H9 (cell line): ENCODE data around the gene POLD3. TPM values are rescaled to one million over a fixed set of nuclear protein-coding genes. Genes with fewer than 3 reads are reported as not detected.

Experiments
- DNase-seq: peaks from one replicate; pipeline ENCODE4 v3.0.0-alpha.2; 2017
- H2AFZ ChIP-seq: one replicate; pipeline ENCODE4 v1.6.1; 2013; ENCODE audit warnings: mild to moderate bottlenecking, low read length, control low read depth, moderate library complexity
- H2AK5ac ChIP-seq: 2 replicates; pipeline ENCODE4 v1.6.1; 2013; ENCODE audit warnings: low read length, control low read depth, mixed read lengths; ENCODE audit not compliant: insufficient read length
- H2BK120ac ChIP-seq: one replicate; pipeline ENCODE4 v1.6.1; 2013; ENCODE audit warnings: low read depth, mild to moderate bottlenecking, low read length, control low read depth, inconsistent platforms; ENCODE audit not compliant: poor library complexity, severe bottlenecking
- H2BK12ac ChIP-seq: 2 replicates; pipeline ENCODE4 v1.6.1; 2013; ENCODE audit warnings: low read length, control low read depth, mixed read lengths, low read depth; ENCODE audit not compliant: insufficient read length
- H2BK15ac ChIP-seq: 2 replicates; pipeline ENCODE4 v1.6.1; 2013; ENCODE audit warnings: low read depth, low read length, control low read depth
- H2BK20ac ChIP-seq: one replicate; pipeline ENCODE4 v1.6.1; 2013; ENCODE audit warnings: low read depth, mild to moderate bottlenecking, low read length, control low read depth, inconsistent platforms; ENCODE audit not compliant: poor library complexity, severe bottlenecking
- H2BK5ac ChIP-seq: 2 replicates; pipeline ENCODE4 v1.6.1; 2013; ENCODE audit warnings: low read length, control low read depth, mixed read lengths; ENCODE audit not compliant: insufficient read length
- H3K14ac ChIP-seq: 2 replicates; pipeline ENCODE4 v1.6.1; 2013; ENCODE audit warnings: low read length, control low read depth; ENCODE audit not compliant: insufficient read depth
- H3K18ac ChIP-seq: 2 replicates; pipeline ENCODE4 v1.6.1; 2013; ENCODE audit warnings: low read depth, mild to moderate bottlenecking, mixed read lengths, low read length, control low read depth; ENCODE audit not compliant: insufficient read length
- H3K23ac ChIP-seq: 2 replicates; pipeline ENCODE4 v1.6.1; 2013; ENCODE audit warnings: low read length, control low read depth, mixed read lengths, low read depth; ENCODE audit not compliant: insufficient read length
- H3K23me2 ChIP-seq: 2 replicates; pipeline ENCODE4 v1.6.1; 2013; ENCODE audit warnings: low read depth, mild to moderate bottlenecking, mixed read lengths, low read length, control low read depth; ENCODE audit not compliant: insufficient read length, poor library complexity, severe bottlenecking
- H3K27ac ChIP-seq: 2 replicates; pipeline ENCODE4 v1.5.1; 2013; ENCODE audit warnings: low read length, control low read depth, mixed read lengths, low read depth; ENCODE audit not compliant: insufficient read length
- H3K27me3 ChIP-seq: 2 replicates; pipeline ENCODE4 v1.6.1; 2013; ENCODE audit warnings: low read length, control low read depth, inconsistent platforms; ENCODE audit not compliant: insufficient read depth
- H3K4ac ChIP-seq: 2 replicates; pipeline ENCODE4 v1.6.1; 2013; ENCODE audit warnings: low read depth, mild to moderate bottlenecking, control low read depth, inconsistent platforms, low read length, moderate library complexity
- H3K4me1 ChIP-seq: 2 replicates; pipeline ENCODE4 v1.6.1; 2013; ENCODE audit warnings: low read length, control low read depth, inconsistent platforms; ENCODE audit not compliant: insufficient read depth
- H3K4me2 ChIP-seq: 2 replicates; pipeline ENCODE4 v1.6.1; 2013; ENCODE audit warnings: low read length, control low read depth, mixed read lengths; ENCODE audit not compliant: insufficient read length, insufficient read depth
- H3K56ac ChIP-seq: 2 replicates; pipeline ENCODE4 v1.6.1; 2013; ENCODE audit warnings: low read depth, mild to moderate bottlenecking, mixed read lengths, low read length, control low read depth; ENCODE audit not compliant: insufficient read length
- H3K79me1 ChIP-seq: 2 replicates; pipeline ENCODE4 v1.6.1; 2013; ENCODE audit warnings: low read depth, mild to moderate bottlenecking, moderate library complexity, low read length, control low read depth, inconsistent platforms; ENCODE audit not compliant: insufficient read depth, poor library complexity, severe bottlenecking
- H3K79me2 ChIP-seq: 2 replicates; pipeline ENCODE4 v1.6.1; 2013; ENCODE audit warnings: low read length, control low read depth, inconsistent platforms; ENCODE audit not compliant: insufficient read depth
- H3K9ac ChIP-seq: 2 replicates; pipeline ENCODE4 v1.6.1; 2013; ENCODE audit warnings: low read length, control low read depth, mixed read lengths; ENCODE audit not compliant: insufficient read length; ENCODE audit errors: extremely low read depth
- H3K9me3 ChIP-seq: one replicate; pipeline ENCODE4 v1.6.1; 2013; ENCODE audit warnings: low read depth, low read length, inconsistent platforms; ENCODE audit not compliant: control insufficient read depth
- H3T11ph ChIP-seq: one replicate; pipeline ENCODE4 v1.6.1; 2013; ENCODE audit warnings: mild to moderate bottlenecking, low read length, control low read depth, inconsistent platforms
- H4K20me1 ChIP-seq: one replicate; pipeline ENCODE4 v1.6.1; 2013; ENCODE audit not compliant: control insufficient read depth, insufficient read length, insufficient read depth
- H4K5ac ChIP-seq: 2 replicates; pipeline ENCODE4 v1.6.1; 2013; ENCODE audit warnings: low read depth, mild to moderate bottlenecking, mixed read lengths, low read length, control low read depth; ENCODE audit not compliant: insufficient read length
- H4K8ac ChIP-seq: replicated peaks from 2 replicates; pipeline ENCODE4 v1.6.1; 2013; ENCODE audit warnings: low read length, control low read depth, mixed read lengths, low read depth; ENCODE audit not compliant: insufficient read length
- H4K91ac ChIP-seq: 2 replicates; pipeline ENCODE4 v1.6.1; 2013; ENCODE audit warnings: low read depth, mild to moderate bottlenecking, moderate library complexity, mixed read lengths, low read length, control low read depth; ENCODE audit not compliant: insufficient read length
- H3K27ac Mint-ChIP-seq, 3 experiments: 2 replicates in 2 of 3; 3 replicates in 1 of 3; pipeline ENCODE4 v1.8.0; 2020 to 2021; ENCODE audit warnings: mixed read lengths in 3 of 3, mild to moderate bottlenecking in 1 of 3, moderate library complexity in 1 of 3
- H3K27me3 Mint-ChIP-seq: 2 replicates; pipeline ENCODE4 v1.8.0; 2021; ENCODE audit warnings: low read depth, mild to moderate bottlenecking, moderate library complexity, mixed read lengths
- H3K36me3 Mint-ChIP-seq, 3 experiments: 2 replicates in 2 of 3; 3 replicates in 1 of 3; pipeline ENCODE4 v1.8.0; 2020 to 2021; ENCODE audit warnings: low read depth in 3 of 3, mixed read lengths in 3 of 3; ENCODE audit not compliant: insufficient read depth in 1 of 3
- H3K4me1 Mint-ChIP-seq, 2 experiments: 2 replicates each; pipeline ENCODE4 v1.8.0; 2020; ENCODE audit warnings: mixed read lengths in 2 of 2
- H3K4me3 Mint-ChIP-seq, 2 experiments: 2 replicates in 1 of 2; 3 replicates in 1 of 2; pipeline ENCODE4 v1.8.0; 2020 to 2021; ENCODE audit warnings: mild to moderate bottlenecking in 2 of 2, mixed read lengths in 2 of 2, moderate library complexity in 1 of 2
- H3K9me3 Mint-ChIP-seq, 2 experiments: 2 replicates in 1 of 2; 3 replicates in 1 of 2; pipeline ENCODE4 v1.8.0; 2020; ENCODE audit warnings: mild to moderate bottlenecking in 2 of 2, mixed read lengths in 2 of 2, moderate library complexity in 1 of 2
- total RNA-seq: library from RNA; stranded (reverse); gene quantifications from 2 replicates; pipeline ENCODE4 v1.2.1, GENCODE V29; 2021
- TF ChIP-seq, protein P1 (sequence below): fragments of 200-600 bp; sonication (generic); conservative IDR thresholded peaks from 3 replicates; pipeline ENCODE4 v1.8.0; 2021; ENCODE audit warnings: antibody characterized with exemption, mild to moderate bottlenecking

POLD3 gene
- total RNA-seq, 1 experiment from 2014 or later: 34.1 TPM

DNA sequence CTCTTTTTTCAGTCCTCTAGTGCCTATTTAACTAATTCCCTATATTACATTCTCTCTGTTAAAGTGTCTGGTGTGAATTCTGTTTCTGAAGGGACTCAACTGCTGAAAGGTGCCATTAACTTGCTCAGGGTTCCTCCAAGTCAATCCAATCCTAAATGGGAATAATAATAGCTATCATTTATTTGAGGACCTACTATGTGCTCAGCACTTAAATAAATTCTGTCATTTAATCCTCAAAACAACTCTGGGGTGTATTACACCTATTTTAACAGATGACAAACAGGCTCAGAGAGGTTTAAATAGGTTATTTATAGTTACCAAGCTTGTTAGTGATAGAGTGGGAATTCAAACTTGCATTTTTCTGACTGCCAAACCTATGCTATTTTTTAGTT lies 40.6 kb upstream of the POLD3 start:
- no peak overlapping the region for H3K27ac Mint-ChIP-seq

More for the DNA sequence above, 40.6 kb upstream of the POLD3 start:
- H4K20me1 ChIP-seq: no peaks in the 10 kb centered on the region
- H4K5ac ChIP-seq: no peak overlapping the region
- Mint-ChIP-seq H3K4me3 (no peak overlapping the region), H3K27me3 (peaks cover 2% of the 10 kb centered on the region), H3K36me3 (no peaks in the 10 kb centered on the region; a peak in 1 of 7 replicates), H3K4me1 (peaks cover 11 to 12% of the 10 kb centered on the region in 2 experiments), H3K9me3 (no peaks in the 10 kb centered on the region)
- no peak overlapping the region for H4K91ac ChIP-seq
- no peak overlapping the region for H3K23ac ChIP-seq
- H2BK20ac ChIP-seq: no peak overlapping the region
- H3K4me1 ChIP-seq: 0 out of 2 replicates have a peak, but pooled peaks cover 2% of the 10 kb centered on the region
- no peak overlapping the region for H2AK5ac ChIP-seq
- no peak overlapping the region for H3K9ac ChIP-seq
- no peak overlapping the region for H3K4me2 ChIP-seq
- H3K4ac ChIP-seq: no peak overlapping the region
- H3K27ac ChIP-seq: no peak overlapping the region
- no peak overlapping the region for H2BK5ac ChIP-seq
- DNase-seq: no peak
- no peak overlapping the region for H3K56ac ChIP-seq
- no peak overlapping the region for H3K18ac ChIP-seq
- TF ChIP-seq, protein P1, sequence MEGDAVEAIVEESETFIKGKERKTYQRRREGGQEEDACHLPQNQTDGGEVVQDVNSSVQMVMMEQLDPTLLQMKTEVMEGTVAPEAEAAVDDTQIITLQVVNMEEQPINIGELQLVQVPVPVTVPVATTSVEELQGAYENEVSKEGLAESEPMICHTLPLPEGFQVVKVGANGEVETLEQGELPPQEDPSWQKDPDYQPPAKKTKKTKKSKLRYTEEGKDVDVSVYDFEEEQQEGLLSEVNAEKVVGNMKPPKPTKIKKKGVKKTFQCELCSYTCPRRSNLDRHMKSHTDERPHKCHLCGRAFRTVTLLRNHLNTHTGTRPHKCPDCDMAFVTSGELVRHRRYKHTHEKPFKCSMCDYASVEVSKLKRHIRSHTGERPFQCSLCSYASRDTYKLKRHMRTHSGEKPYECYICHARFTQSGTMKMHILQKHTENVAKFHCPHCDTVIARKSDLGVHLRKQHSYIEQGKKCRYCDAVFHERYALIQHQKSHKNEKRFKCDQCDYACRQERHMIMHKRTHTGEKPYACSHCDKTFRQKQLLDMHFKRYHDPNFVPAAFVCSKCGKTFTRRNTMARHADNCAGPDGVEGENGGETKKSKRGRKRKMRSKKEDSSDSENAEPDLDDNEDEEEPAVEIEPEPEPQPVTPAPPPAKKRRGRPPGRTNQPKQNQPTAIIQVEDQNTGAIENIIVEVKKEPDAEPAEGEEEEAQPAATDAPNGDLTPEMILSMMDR: no peak
- H2BK15ac ChIP-seq: no peak overlapping the region
- no peaks in the 10 kb centered on the region for H3K79me2 ChIP-seq
- H3K79me1 ChIP-seq: no peaks in the 10 kb centered on the region
- no peaks in the 10 kb centered on the region for H3K27me3 ChIP-seq
- no peak overlapping the region for H3T11ph ChIP-seq
- no peak overlapping the region for H2BK120ac ChIP-seq
- no peak overlapping the region for H2AFZ ChIP-seq
- no peak overlapping the region for H3K14ac ChIP-seq
- no peaks in the 10 kb centered on the region for H3K23me2 ChIP-seq
- no peaks in the 10 kb centered on the region for H3K9me3 ChIP-seq
- H4K8ac ChIP-seq: no peak overlapping the region
- no peak overlapping the region for H2BK12ac ChIP-seq
